Upper lobe of right lung (tissue), 1 donor: ENCODE data around the gene CWH43. TPM values are rescaled to one million over a fixed set of nuclear protein-coding genes. Genes with fewer than 3 reads are reported as not detected.

Source experiments
- ATAC-seq: fragments of 200-7000 bp; cut with Tn5 transposase; one replicate; pipeline ENCODE4 v1.9.1; 2020; ENCODE audit warnings: mild to moderate bottlenecking, moderate library complexity
- DNase-seq: peaks from one replicate; pipeline ENCODE4 v3.0.0-alpha.2; 2020
- H3K27ac ChIP-seq: fragments of 200-600 bp; one replicate; pipeline ENCODE4 v1.8.0; 2022
- H3K27me3 ChIP-seq: fragments of 200-600 bp; one replicate; pipeline ENCODE4 v1.8.0; 2022; ENCODE audit warnings: mild to moderate bottlenecking
- H3K36me3 ChIP-seq: fragments of 200-600 bp; one replicate; pipeline ENCODE4 v1.8.0; 2022
- H3K4me1 ChIP-seq: fragments of 200-600 bp; one replicate; pipeline ENCODE4 v1.8.0; 2022
- H3K4me3 ChIP-seq: fragments of 200-600 bp; one replicate; pipeline ENCODE4 v1.8.0; 2022; ENCODE audit warnings: mild to moderate bottlenecking
- H3K9me3 ChIP-seq: fragments of 200-600 bp; one replicate; pipeline ENCODE4 v1.8.0; 2022
- CTCF ChIP-seq: fragments of 200-600 bp; IDR thresholded peaks from one replicate; pipeline ENCODE4 v1.8.0; 2022; ENCODE audit warnings: antibody characterized with exemption
- intact Hi-C: fragments of 100-400 bp; cut with DNase I; formaldehyde crosslinking; loops from one replicate; pipeline ENCODE4 v1.11.0; 2022
- total RNA-seq: library from RNA; stranded (reverse); fragmentation: NEBNext Ultra II Directional; extraction: Animal tissue kit (Norgen Biotek cat#: 25700); gene quantifications from one replicate; pipeline ENCODE4 v1.2.1, GENCODE V29; 2021
- donor health status: DM: no; HTN: yes; CAD: no; lungs with severe emphysema.

CWH43 gene
- total RNA-seq, 1 donor from 2014 or later = not detected

DNA sequence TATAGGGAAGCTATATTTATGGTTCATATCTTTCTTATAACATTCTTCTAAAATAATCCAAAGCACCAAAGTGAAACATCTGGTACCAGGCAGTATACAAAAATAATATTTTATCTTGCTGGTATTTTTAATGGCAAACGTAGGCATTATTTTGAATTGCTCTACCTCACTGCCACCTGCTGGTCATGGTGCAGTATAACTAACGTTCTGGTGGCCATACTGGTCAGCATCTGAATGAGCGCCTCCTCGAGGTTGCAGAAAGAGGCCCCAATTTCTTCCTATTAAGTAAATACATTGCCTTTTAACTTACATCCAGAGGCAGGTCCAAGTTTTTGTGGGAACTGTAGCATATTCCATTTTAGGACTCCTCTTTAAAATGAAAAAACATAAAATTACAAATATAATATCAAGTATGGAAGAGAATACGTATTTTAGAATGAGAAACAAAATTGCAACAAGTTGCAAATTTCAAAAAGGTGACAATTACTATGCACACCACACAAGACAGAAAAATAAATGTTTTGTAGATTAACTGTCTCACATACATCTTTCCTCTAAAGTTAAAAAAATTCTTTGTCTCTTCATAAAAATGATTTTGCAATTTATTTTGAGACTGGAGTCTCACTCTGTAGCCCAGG lies 22.9 kb upstream of the CWH43 start:
- DNase-seq = no peak
- no peak overlapping the region for H3K27ac ChIP-seq
- peak; percentile 96 for TF ChIP-seq CTCF
- H3K4me1 ChIP-seq = no peaks in the 10 kb centered on the region
- intact Hi-C loops = loop anchor here (5.0 kb wide), 1 partner anchor 386 kb away; no protein-coding TSS in a partner anchor
- H3K9me3 ChIP-seq = no peaks in the 10 kb centered on the region
- ATAC-seq = peak; percentile 98
- no peak overlapping the region for H3K4me3 ChIP-seq
- H3K27me3 ChIP-seq = no peaks in the 10 kb centered on the region
- no peaks in the 10 kb centered on the region for H3K36me3 ChIP-seq

DNA sequence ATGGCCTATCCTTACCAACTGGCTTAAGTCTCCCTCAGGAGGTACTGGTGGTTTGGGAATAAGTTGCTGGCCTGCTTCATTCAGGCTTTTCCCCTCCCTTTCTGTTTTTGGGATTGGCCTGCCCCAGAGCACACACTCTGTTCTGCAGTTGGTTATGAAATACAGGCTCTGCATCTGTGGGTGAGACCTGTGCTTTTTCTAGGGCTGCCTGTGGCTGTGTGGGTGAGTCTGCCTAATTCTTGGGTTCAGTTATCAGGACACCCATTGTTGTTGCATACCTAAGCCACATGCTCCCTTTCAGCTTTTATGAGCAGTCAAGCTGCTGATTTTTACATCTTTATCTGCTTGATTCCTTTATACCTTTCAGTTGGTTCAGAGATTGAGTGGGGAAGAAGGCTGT lies 19.0 kb upstream of the CWH43 start:
- no peak for ATAC-seq
- no peak overlapping the region for H3K4me3 ChIP-seq
- no peaks in the 10 kb centered on the region for H3K4me1 ChIP-seq
- no peaks in the 10 kb centered on the region for H3K27me3 ChIP-seq
- DNase-seq = no peak
- H3K36me3 ChIP-seq = no peaks in the 10 kb centered on the region
- H3K27ac ChIP-seq = no peak overlapping the region
- intact Hi-C loops = no loop called here
- TF ChIP-seq CTCF = no peak
- no peaks in the 10 kb centered on the region for H3K9me3 ChIP-seq

- DNase-seq (no peak), ATAC-seq (no peak)
Observed at GRCh38 chr4:48967631-48968030, 18.4 kb upstream of the CWH43 start.

DNA sequence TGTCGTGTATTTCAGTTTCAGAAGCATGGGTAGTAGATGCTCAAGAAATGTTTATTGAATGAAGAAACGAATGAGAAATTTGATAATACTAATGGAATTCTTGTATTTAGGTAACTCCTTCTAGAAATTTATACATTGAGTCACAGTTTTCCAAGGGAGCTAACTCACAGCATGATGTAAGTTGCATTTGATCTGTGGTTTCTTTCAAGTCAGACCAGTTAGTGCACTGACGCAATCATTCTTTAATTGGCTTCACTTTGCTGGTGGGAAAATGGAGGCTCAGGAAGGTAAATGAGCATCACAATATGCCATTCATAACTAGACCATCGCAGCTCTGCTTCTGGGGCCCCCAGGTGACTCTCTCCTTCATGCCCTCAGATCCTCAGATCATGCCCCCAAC lies 17.3 kb upstream of the CWH43 start:
- no peak overlapping the region for H3K27ac ChIP-seq
- DNase-seq = no peak
- intact Hi-C loops = no loop called here
- H3K4me3 ChIP-seq = no peak overlapping the region
- no peaks in the 10 kb centered on the region for H3K4me1 ChIP-seq
- H3K36me3 ChIP-seq = no peaks in the 10 kb centered on the region
- no peak for ATAC-seq
- no peaks in the 10 kb centered on the region for H3K9me3 ChIP-seq
- no peak for TF ChIP-seq CTCF
- H3K27me3 ChIP-seq = no peaks in the 10 kb centered on the region

More at GRCh38 chr4:48967631-48968030, 18.4 kb upstream of the CWH43 start:
- H3K4me1 ChIP-seq = no peaks in the 10 kb centered on the region
- no peaks in the 10 kb centered on the region for H3K36me3 ChIP-seq
- H3K9me3 ChIP-seq = no peaks in the 10 kb centered on the region
- intact Hi-C loops = no loop called here
- H3K27me3 ChIP-seq = no peaks in the 10 kb centered on the region
- TF ChIP-seq CTCF = no peak
- no peak overlapping the region for H3K27ac ChIP-seq
- H3K4me3 ChIP-seq = no peak overlapping the region

- no peak for TF ChIP-seq CTCF
- intact Hi-C loops = no loop called here
- H3K4me3 ChIP-seq = no peak overlapping the region
- H3K27me3 ChIP-seq = peaks cover 9% of the 10 kb centered on the region
- H3K9me3 ChIP-seq = no peaks in the 10 kb centered on the region
- DNase-seq = no peak
- H3K27ac ChIP-seq = no peak overlapping the region
- ATAC-seq = no peak
- H3K36me3 ChIP-seq = no peaks in the 10 kb centered on the region
- no peaks in the 10 kb centered on the region for H3K4me1 ChIP-seq
Observed at GRCh38 chr4:48970471-48970921, 15.6 kb upstream of the CWH43 start.
